ENCODE data around the gene OLFML1.

GRCh38 chr11:7522546-7522945 is 37.2 kb downstream of the OLFML1 start:
- TF ChIP-seq ATOH8 (CRISPR knock-in tag; IDR thresholded peaks at IDR 0.05; ENCODE audit: low read depth) (no peak), EP300 (IDR thresholded peaks at IDR 0.05) (no peak), CTCF (IDR thresholded peaks at IDR 0.05) (no peak), GATA3 (IDR thresholded peaks at IDR 0.05; ENCODE audit: borderline replicate concordance) (no peak), FOSB (CRISPR knock-in tag; IDR thresholded peaks at IDR 0.05) (no peak)
